Measurements from ENCODE around the gene DCAF16.

DNA sequence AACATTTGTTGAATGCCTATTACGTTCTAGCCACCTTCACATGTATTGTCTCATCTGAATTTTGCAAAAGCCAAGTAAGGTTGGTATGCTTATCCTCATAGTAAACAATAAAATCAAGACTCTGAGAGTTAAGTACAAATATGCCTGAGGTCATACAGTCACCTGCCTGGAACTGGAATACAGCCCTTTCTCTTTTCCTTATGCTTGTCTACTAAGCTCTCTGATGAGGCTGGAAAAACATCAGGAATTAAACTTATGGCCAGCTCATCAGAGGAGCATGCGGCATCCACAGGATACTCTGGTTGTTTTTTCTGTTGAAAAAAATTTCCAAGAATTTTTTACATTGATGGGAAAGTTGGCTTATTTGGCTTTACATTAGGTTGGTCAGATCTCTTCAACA lies 35.7 kb upstream of the DCAF16 start:
- TF ChIP-seq CTCF (IDR thresholded peaks at IDR 0.05; ENCODE audit: extremely low read depth in 1 of 2, insufficient read depth in 1 of 2, low read depth in 1 of 2, low read length in 2 of 2) (no peak), JUN (IDR thresholded peaks at IDR 0.05; ENCODE audit: borderline replicate concordance, insufficient read depth, insufficient read length, low read depth) (no peak), POLR2A (IDR thresholded peaks at IDR 0.05; ENCODE audit: low read depth, low read length) (no peak), MAX (IDR thresholded peaks at IDR 0.05; ENCODE audit: insufficient read depth, insufficient read length) (no peak)

Measured in endothelial cell of umbilical vein (primary cell).